NCI-H524 treated with DMSO at 0.1 percent for 48 hours (cell line): ENCODE measurements around the gene C2CD4A.

Experiments used
- DNase-seq: peaks from one replicate; lab custom pipeline; 2025; lab: John Stamatoyannopoulos, UW

The C2CD4A gene

DNA sequence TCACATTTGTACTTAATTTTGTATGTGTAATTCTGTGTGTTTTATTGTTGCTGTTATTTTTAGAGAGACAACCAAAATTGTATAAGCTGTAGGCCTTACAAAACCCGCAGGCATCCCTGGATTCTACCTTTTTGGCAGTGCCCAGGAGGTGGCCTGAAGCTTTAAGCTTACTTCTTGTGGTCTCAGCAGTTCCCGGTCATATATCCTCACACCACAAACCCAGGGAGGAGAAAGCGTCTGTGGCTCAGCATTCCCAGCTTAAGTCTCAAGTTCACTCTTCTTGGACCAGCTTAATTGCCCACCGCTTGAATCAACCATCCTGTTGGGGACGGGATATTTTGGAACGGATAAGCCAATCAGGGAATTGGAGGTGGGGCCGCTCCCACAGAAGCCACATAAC lies 36.7 kb downstream of the C2CD4A start:
- no peak for DNase-seq

DNA sequence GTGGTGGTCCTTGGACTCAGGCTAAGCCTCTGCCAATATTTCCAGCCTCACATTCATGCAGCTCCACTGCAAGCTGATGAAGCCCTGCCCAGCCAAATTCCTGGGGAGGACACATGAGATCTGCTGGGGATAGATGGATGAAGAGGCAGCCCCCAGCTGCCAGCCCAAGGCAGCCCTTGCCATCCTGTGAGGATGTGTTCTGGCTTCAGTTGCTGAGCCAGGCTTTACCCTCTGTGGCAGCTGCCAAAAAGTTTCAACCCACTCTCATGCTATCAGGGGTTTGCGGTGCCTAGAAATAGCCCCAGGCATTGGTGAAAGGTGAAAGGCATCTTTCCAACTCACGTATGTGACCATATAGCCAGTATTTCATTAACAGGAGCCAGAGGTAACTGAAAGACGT lies 37.6 kb downstream of the C2CD4A start:
- DNase-seq: no peak

DNA sequence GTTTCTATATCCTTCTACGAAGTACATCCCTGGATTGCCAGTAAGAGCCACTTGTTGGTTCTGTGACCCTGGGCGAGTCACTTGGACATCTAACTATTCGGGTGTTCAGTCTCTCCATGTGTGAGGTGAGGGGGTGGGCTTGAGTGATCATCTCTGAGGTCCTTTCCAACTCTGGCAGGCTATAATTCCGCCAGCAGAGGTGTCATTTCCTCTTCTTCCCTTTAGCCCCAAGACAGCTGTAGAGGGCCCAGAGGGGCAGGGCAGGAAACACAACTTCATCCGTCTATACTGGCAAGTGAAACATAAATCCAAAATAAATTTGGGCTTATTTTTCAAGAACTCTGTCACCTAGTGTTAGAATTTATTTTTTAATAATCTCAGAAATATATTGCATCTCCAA lies 38.1 kb downstream of the C2CD4A start:
- DNase-seq: no peak

- no peak for DNase-seq
Measured at GRCh38 chr15:62105266-62105665, 38.5 kb downstream of the C2CD4A start.

DNA sequence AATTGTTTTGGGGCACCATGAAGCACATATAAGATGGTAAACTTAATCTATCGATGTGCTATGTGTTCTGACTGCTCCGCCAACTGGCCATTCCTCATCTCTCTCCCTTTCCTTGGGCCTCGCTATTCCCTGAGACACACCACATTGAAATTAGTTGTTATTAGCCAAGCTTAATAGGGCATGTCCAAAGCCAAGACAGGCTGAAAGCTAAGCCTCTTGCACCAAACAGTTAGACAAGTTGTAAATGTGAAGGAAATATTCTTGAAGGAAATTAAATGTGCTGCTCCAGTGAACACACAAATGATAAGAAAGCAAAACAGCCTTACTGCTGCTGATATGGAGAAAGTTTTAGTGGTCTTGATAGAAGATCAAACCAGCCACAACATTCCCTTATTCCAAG lies 39.3 kb downstream of the C2CD4A start:
- DNase-seq: no peak

DNA sequence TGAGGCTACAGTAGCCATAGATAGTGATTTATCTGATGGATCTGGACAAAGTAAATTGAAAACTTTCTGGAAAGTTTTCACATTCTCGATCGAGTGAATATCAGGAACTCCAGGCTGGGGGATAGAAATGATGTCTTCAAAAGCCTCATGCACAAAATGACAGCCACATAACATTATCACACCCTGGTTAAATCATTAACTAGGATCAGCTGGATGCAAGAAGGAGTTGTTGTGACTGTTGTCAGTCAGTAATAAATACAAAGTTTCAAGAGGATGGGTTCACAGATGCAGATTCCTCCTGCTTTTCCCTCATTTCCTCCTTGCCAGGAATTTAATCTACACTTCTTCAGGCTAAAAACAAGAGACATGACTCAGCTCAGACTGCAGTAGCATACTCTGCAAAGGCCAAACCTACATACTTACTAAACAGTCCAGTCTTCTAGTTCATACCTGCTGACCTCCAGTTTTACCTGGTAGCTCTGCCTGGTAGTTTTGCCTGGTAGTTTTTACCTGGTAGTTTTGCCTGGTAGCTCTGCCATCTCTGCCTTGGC lies 40.9 kb downstream of the C2CD4A start:
- no peak for DNase-seq

DNA sequence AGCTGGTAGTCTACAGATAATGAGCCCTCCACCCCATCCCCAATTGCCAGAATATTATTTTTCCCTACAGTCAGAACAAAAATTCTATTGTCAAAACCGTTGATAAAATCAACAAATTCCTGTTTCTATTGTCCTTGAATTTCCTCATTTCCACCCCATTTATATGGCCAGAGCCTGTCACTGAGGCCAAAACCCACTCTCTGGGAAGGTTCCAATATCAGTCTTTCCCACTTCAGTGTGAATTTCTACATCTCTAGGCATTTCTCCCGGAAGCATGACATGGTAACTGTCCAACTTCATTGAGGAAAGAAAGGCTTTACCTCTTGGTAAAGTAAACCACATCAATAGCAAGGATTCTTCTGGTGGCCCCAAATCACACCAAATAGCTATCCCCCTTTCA lies 41.6 kb downstream of the C2CD4A start:
- no peak for DNase-seq

DNA sequence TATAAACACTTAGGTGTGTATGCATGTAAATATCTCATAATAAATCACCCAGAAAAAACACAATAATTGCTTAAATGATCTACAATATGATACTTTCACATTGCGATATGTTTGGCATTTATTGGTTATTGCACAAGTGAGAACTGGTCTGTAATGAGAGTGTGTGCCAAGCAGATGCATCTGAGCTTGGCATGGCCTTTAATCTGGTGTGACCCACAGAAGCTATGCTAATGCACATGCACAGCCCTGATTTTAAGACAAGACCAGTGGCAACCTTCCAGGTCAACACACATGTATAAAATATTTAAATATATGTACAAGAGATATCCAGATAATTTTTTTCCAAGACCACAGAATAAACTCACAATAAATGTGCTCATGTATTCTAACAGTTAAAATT lies 42.7 kb downstream of the C2CD4A start:
- no peak for DNase-seq

- DNase-seq: peak; percentile 24
Measured at GRCh38 chr15:62109982-62110851, 43.4 kb downstream of the C2CD4A start.

- no peak for DNase-seq
Measured at GRCh38 chr15:62112081-62112480, 45.3 kb downstream of the C2CD4A start.

DNA sequence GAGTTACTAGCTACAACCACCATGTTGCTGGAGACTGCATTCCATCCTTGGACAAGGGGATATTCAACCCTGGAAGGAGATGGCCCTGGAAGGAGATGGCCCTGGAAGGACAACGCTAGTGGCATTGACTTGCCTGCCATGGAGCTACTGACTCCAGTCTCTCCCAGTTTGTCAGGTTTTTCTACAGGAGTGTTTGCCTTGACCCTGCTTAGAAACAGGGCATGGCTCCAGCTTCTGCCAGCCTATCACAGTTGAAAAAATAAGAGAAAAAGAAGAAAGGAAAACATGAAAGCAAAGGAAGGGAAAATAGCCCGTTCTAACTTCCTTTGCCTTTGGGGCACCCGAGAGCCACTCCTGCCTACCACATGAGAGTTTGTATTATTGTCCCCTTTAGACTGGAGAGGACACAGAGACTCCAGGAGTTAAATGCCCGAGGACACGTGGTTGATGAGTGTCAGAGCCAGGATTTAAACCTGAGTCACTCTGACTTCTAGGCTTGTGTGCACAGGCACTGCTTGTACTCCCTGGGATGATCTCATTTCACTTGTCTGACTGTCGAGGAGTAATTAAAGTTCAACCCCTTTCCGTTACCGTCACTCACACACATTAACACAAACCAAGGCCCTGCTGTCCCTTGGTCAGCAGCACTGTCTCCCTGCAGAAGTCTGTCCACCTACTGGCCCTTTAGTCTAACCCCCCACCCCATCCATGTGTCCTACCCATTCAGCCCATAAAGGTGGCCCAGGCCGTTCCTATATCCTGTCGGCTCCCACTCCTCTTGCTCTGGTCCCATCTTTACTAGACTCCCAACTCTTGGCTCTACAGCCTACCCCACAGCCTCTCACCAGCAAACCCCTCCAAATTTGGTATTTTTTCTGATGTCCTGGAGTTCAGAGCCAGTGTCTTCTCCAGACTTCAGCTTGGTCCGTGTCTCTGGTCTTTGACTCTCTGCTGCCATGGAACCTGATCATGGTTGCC lies 46.1 kb downstream of the C2CD4A start:
- DNase-seq: no peak

DNA sequence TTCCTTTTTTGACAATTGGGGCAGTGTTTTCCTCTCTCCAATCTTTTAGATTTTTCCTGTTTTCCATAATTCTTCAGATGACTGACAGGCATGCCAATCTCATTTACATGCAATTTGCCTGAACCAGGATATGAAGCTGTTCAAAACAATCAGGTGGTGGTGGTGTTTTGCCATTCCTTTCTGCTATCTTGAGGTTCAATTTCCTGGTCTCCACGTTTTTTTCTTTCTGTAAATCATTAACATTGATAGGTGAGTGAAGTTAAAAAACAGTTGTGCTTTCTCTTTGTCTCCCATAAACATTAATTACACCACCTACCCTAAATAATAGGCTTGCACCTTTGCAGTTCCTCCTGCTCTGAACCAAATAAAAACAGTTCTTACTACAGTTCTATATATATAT lies 49.1 kb downstream of the C2CD4A start:
- no peak for DNase-seq

- DNase-seq: no peak
Measured at GRCh38 chr15:62118520-62119226, 51.9 kb downstream of the C2CD4A start.

- DNase-seq: no peak
Measured at GRCh38 chr15:62119227-62119864, 52.6 kb downstream of the C2CD4A start.

DNA sequence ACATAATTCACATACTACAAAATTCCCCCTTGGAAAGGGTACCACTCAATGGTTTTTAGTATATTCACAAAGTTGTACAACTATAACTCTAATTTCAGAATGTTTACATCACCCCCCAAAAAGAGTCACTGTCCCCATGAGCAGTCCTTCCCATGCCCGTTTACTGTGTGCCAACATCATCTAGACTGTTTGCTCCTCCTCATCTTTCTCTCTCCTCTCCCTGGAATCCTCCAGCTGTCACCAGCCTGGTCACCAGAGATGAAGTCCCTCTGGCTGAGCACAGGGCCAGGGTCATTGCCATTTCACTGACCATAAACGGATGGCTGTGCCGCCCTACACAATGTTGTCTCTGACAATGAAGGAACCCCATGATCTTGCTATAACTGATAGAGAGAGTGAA lies 53.1 kb downstream of the C2CD4A start:
- DNase-seq: no peak
